ENCODE data around the gene HPRT1.

The HPRT1 gene

DNA sequence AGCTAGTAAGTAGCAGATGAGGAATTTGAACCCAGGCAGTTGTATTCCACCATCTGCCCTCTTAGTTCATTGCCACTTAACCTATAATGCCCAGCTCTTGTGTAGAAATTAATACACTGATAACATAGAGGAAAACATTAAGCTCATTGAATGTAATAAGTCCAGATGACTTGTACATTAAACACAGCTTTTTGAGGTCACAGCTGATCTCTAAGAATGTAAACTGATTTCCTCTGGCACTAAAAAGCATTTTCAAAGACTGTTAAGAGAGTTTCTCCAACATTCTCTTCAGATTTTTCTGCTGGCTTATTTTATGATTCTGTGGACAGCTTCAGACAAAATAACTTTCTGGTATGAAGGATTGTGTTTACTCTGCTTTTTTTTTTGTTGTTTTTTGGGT lies 42.7 kb downstream of the HPRT1 start:
- Histone ChIP-seq H4K20me1 (peaks cover 6% of the 10 kb centered on the region; the same call in 1 of the 2 replicates), H3K4me2 (no peak overlapping the region), H3K27me3 (peaks cover 87% of the 10 kb centered on the region), H3K4me3 (no peak overlapping the region), H3K9me3 (no peaks in the 10 kb centered on the region), H3K4me1 (no peaks in the 10 kb centered on the region), H3K9ac (no peak overlapping the region), H3K27ac (no peak overlapping the region), H3K36me3 (peaks cover 9% of the 10 kb centered on the region; the same call in 1 of the 2 replicates)
- no peak for TF ChIP-seq Cebpa-rat (IDR thresholded peaks at IDR 0.05)

DNA sequence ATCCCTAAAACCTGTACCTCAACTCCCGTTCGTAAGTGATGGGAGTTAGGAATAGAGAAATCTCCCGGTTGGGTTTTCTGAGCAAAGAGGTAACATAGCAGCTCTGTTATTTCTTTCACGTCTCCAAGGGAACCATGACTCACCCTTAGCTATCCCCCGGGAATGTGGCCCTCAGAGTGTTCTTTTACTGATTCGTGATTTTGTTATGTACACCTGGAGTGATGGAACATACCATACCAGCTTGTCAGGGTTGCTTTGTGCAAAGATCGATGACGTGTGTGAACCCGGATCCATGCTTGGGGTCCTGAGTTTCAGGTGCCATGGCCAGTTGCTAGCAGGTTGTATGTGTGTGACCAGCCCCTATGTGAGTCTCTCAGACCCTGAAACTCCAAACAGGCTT lies 52.6 kb downstream of the HPRT1 start:
- Histone ChIP-seq H3K4me2 (no peak overlapping the region), H3K9ac (no peak overlapping the region)

DNA sequence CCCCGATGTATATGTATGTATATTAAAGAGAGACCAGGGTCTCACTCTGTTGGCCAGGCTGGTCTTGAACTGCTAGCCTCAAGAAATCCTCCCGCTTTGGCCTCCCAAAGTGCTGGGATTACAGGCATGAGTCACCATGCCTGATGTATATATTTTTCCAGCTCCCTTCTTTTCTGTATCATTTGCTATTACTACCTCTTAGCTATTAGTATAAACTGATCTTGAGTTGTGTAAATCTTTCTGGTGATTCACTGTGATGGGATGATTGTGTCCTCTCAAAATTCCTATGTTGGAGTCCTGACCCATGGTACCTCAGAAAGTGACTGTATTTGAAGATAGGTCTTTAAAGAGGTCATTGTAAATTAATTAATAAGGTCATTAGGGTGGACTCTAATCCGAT lies 53.1 kb downstream of the HPRT1 start:
- H3K9ac ChIP-seq: no peak overlapping the region
- no peak for TF ChIP-seq Cebpa-rat (IDR thresholded peaks at IDR 0.05)
- H3K27me3 ChIP-seq: peaks cover 79% of the 10 kb centered on the region
- H3K4me2 ChIP-seq: no peak overlapping the region
- peaks cover 5% of the 10 kb centered on the region; the same call in 1 of the 2 replicates for H3K36me3 ChIP-seq
- H3K4me1 ChIP-seq: no peaks in the 10 kb centered on the region
- H3K9me3 ChIP-seq: no peaks in the 10 kb centered on the region
- no peak overlapping the region for H3K27ac ChIP-seq
- no peak overlapping the region for H3K4me3 ChIP-seq
- peaks cover 2% of the 10 kb centered on the region; the same call in 1 of the 2 replicates for H4K20me1 ChIP-seq

More for the DNA sequence above, 52.6 kb downstream of the HPRT1 start:
- Histone ChIP-seq H3K9me3 (no peaks in the 10 kb centered on the region), H3K36me3 (peaks cover 5% of the 10 kb centered on the region; the same call in 1 of the 2 replicates), H3K4me3 (no peak overlapping the region), H3K4me1 (no peaks in the 10 kb centered on the region), H3K27ac (no peak overlapping the region), H4K20me1 (no peaks in the 10 kb centered on the region; the same call in 1 of the 2 replicates), H3K27me3 (peaks cover 79% of the 10 kb centered on the region)
- no peak for TF ChIP-seq Cebpa-rat (IDR thresholded peaks at IDR 0.05)

DNA sequence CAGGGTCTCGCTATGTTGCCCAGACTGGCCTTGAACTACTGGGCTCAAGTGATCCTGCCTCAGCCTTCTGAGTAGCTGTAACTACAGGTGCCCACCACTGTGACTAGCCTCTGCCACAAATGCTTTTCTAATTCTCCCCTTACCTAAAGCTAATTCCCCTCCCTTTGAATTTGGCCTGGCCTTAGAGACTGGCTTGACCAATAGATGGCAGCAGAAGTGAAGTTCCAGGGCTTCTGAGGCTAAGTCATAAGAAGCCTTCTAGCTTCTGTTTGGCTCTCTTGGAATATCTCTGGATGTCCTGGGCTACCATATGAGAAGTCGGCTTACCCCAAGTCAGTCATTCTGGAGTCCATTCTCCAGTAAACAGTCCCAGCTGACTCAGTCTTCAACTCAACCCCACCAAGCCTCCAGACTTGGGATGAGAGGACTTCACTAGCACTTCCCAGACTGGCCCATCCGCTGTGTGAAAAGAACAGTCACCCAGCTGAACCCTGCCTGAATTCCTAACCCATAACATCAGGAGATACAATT lies 61.0 kb downstream of the HPRT1 start:
- Histone ChIP-seq H3K4me1 (peaks cover 12% of the 10 kb centered on the region), H3K27me3 (peaks cover 63% of the 10 kb centered on the region), H3K27ac (no peak overlapping the region), H4K20me1 (peaks cover 5% of the 10 kb centered on the region; the same call in 1 of the 2 replicates), H3K4me3 (no peak overlapping the region), H3K9me3 (no peaks in the 10 kb centered on the region), H3K4me2 (no peak overlapping the region), H3K36me3 (no peaks in the 10 kb centered on the region), H3K9ac (no peak overlapping the region)
- TF ChIP-seq Cebpa-rat (IDR thresholded peaks at IDR 0.05): no peak

DNA sequence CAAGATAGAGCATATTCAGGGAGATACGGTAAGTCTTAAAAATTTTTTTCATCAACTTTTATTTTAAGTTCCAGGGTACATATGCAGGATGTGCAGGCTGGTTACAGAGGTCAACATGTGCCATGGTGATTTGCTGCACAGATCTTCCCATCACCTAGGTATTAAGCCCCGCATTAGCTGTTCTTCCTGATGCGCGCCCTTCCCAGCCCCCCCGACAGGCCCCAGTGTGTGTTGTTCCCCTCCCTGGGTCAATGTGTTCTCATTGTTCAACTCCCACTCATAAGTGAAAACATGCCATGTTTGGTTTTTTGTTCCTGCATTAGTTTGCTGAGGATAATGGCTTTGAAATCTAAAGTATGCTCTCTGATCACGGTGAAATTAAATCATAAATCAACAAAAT lies 64.2 kb downstream of the HPRT1 start:
- Histone ChIP-seq H4K20me1 (peaks cover 5% of the 10 kb centered on the region; the same call in 1 of the 2 replicates), H3K4me3 (no peak overlapping the region), H3K9me3 (no peaks in the 10 kb centered on the region), H3K4me2 (no peak overlapping the region), H3K36me3 (no peaks in the 10 kb centered on the region), H3K4me1 (peaks cover 12% of the 10 kb centered on the region), H3K9ac (no peak overlapping the region), H3K27ac (no peak overlapping the region), H3K27me3 (peaks cover 61% of the 10 kb centered on the region)
- TF ChIP-seq Cebpa-rat (IDR thresholded peaks at IDR 0.05): no peak

DNA sequence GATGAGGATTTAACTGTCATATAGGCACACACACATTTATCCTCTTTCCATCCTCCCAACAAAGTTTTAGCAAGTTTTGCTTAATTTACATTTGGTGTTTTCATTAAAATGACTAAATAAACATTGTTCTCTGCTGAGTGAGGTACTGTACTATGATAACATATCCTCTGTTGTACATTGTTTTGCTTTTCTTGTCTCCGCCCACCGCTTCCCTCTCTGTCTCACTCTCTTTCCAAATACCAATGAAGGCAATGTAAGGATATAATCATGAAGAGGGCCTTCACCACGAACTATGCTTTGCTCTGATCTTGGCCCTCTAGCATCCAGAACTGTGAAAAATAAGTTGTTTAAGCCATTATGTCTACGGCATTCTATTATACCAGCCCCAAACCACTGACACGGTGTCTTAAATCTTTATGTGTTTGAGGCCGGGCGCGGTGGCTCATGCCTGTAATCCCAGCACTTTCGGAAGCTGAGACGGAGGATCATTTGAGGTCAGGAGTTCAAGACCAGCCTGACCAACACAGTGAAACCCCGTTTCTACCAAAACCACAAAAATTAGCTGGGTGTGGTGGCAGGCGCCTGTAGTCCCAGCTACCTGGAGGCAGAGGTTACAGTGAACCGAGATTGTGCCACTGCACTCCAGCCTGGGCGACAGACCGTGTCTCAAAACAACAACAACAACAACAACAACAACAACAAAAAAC lies 65.3 kb downstream of the HPRT1 start:
- no peaks in the 10 kb centered on the region for H3K36me3 ChIP-seq
- no peak overlapping the region for H3K4me3 ChIP-seq
- H3K27me3 ChIP-seq: peaks cover 66% of the 10 kb centered on the region
- H3K4me2 ChIP-seq: no peak overlapping the region
- no peak overlapping the region for H3K27ac ChIP-seq
- peaks cover 12% of the 10 kb centered on the region for H3K4me1 ChIP-seq
- H4K20me1 ChIP-seq: peaks cover 7% of the 10 kb centered on the region; the same call in 1 of the 2 replicates
- no peak for TF ChIP-seq Cebpa-rat (IDR thresholded peaks at IDR 0.05)
- H3K9me3 ChIP-seq: no peaks in the 10 kb centered on the region
- no peak overlapping the region for H3K9ac ChIP-seq

DNA sequence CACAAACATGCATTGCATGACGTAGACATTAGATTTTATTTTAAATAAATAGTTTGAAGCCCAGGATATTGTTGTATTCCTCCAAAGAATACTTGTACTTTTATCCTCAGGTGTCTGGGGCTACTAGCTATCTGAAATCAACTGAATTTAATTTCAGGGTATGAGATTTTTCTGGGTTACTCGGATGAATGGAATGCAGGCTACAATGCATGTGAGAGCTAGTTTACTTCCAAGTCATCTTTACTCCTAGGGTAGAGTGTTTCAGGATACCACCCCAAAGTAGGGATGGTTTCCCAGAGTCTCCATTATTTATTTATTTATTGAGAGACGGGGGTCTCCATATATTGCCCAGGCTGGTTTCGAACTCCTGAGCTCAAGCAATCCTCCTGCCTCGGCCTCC lies 66.4 kb downstream of the HPRT1 start:
- Histone ChIP-seq H3K9me3 (no peaks in the 10 kb centered on the region), H3K9ac (no peak overlapping the region), H3K4me2 (no peak overlapping the region), H3K4me1 (peaks cover 12% of the 10 kb centered on the region), H3K4me3 (no peak overlapping the region), H3K27me3 (peaks cover 67% of the 10 kb centered on the region), H4K20me1 (peaks cover 9% of the 10 kb centered on the region; the same call in 1 of the 2 replicates), H3K36me3 (no peaks in the 10 kb centered on the region), H3K27ac (no peak overlapping the region)
- TF ChIP-seq Cebpa-rat (IDR thresholded peaks at IDR 0.05): no peak

DNA sequence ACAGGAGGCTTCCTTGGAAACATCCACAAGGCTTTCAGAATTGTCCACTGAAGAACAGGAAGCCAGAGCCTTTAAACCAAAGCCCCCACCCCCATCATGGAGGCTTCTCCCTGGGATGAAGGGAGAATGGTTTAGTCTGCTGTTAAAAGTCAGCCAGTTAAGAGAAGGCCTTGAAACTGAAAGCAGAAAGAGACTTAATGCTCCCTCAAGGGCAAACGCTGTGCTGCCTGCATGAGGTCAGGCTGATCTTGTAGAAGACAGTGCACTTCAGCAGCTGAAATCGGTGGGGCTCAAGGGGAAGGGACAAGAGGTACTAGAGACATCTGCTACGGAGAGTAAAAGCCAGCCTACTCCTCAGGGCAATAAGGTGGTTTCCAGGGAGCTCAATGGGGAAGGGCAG lies 69.0 kb downstream of the HPRT1 start:
- no peak overlapping the region for H3K9ac ChIP-seq
- H3K27ac ChIP-seq: no peak overlapping the region
- H3K9me3 ChIP-seq: no peaks in the 10 kb centered on the region

GRCh38 chrX:134529481-134529880 lies 69.5 kb downstream of the HPRT1 start:
- Histone ChIP-seq H3K4me2 (no peak overlapping the region), H3K4me3 (no peak overlapping the region), H4K20me1 (peaks cover 9% of the 10 kb centered on the region; the same call in 1 of the 2 replicates), H3K4me1 (no peaks in the 10 kb centered on the region), H3K36me3 (no peaks in the 10 kb centered on the region), H3K9me3 (no peaks in the 10 kb centered on the region), H3K27me3 (peaks cover 84% of the 10 kb centered on the region), H3K9ac (no peak overlapping the region), H3K27ac (no peak overlapping the region)
- TF ChIP-seq Cebpa-rat (IDR thresholded peaks at IDR 0.05): no peak

More for the DNA sequence above, 69.0 kb downstream of the HPRT1 start:
- Histone ChIP-seq H3K4me3 (no peak overlapping the region), H3K27me3 (peaks cover 78% of the 10 kb centered on the region), H3K4me1 (no peaks in the 10 kb centered on the region), H3K36me3 (no peaks in the 10 kb centered on the region), H4K20me1 (peaks cover 9% of the 10 kb centered on the region; the same call in 1 of the 2 replicates), H3K4me2 (no peak overlapping the region)
- no peak for TF ChIP-seq Cebpa-rat (IDR thresholded peaks at IDR 0.05)

DNA sequence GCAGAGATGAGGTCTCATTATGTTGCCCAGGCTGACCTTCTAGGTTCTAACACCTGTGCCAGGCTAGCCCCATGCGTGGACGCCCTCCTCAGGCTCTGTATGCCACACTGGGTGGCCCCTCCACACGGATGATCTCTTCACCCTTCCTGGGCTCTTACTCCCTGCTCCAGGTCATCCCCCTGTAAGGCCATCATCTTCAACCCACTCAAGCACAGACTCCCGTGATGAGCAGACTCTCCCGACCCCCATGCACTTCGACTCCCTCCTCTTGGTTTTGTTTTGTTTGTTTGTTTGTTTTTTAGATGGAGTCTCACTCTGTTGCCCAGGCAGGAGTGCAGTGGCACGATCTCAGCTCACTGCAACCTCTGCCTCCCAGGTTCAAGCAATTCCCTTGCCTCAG lies 70.9 kb downstream of the HPRT1 start:
- H4K20me1 ChIP-seq: peaks cover 9% of the 10 kb centered on the region; the same call in 1 of the 2 replicates
- H3K9ac ChIP-seq: no peak overlapping the region
- no peaks in the 10 kb centered on the region for H3K9me3 ChIP-seq
- no peaks in the 10 kb centered on the region for H3K4me1 ChIP-seq
- no peak overlapping the region for H3K27ac ChIP-seq
- TF ChIP-seq Cebpa-rat (IDR thresholded peaks at IDR 0.05): no peak
- no peak overlapping the region for H3K4me2 ChIP-seq
- H3K4me3 ChIP-seq: no peak overlapping the region
- peaks cover 85% of the 10 kb centered on the region for H3K27me3 ChIP-seq
- no peaks in the 10 kb centered on the region for H3K36me3 ChIP-seq

All from BLaER1 (cell line).